ENCODE results near the gene TMEM74B. TPM values are rescaled to one million over a fixed set of nuclear protein-coding genes. Genes with fewer than 3 reads are reported as not detected.

The TMEM74B gene
- total RNA-seq, 2 donors from 2014 or later, result not detected

DNA sequence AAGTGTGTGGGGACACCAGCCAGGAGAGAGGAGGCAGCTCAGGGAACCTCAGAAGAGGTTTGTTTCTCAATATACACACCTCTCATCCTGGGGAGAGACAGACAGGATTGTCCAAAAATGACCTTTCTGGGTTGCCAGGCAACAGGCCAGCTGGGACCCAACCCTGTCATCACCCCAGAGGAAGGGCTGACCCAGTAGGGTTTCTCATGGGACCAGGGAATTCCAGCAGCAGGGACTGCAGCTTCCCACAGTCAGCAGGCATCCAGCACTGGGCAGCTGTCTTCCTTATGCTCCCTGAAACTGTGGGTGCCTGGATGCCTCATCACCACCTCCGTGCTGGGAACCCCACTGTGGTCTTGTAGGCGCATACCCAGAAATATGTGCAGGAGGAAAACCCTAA is 19.8 kb upstream of the TMEM74B start:
- intact Hi-C loops (cut with DNase I), result no loop called here
- 81 to 95% methylated on average over 2 of the region's 2 CpGs for WGBS, 2 donors
- Histone ChIP-seq H3K4me3 (no peak overlapping the region), H3K27me3 (no peaks in the 10 kb centered on the region), H3K9me3 (no peaks in the 10 kb centered on the region), H3K4me1 (no peaks in the 10 kb centered on the region), H3K36me3 (replicated peaks in 1 of 2; ENCODE audit: insufficient read depth in 1 of 2, low read depth in 2 of 2) (no peaks in the 10 kb centered on the region), H3K27ac (no peak overlapping the region)
- TF ChIP-seq, protein P1, sequence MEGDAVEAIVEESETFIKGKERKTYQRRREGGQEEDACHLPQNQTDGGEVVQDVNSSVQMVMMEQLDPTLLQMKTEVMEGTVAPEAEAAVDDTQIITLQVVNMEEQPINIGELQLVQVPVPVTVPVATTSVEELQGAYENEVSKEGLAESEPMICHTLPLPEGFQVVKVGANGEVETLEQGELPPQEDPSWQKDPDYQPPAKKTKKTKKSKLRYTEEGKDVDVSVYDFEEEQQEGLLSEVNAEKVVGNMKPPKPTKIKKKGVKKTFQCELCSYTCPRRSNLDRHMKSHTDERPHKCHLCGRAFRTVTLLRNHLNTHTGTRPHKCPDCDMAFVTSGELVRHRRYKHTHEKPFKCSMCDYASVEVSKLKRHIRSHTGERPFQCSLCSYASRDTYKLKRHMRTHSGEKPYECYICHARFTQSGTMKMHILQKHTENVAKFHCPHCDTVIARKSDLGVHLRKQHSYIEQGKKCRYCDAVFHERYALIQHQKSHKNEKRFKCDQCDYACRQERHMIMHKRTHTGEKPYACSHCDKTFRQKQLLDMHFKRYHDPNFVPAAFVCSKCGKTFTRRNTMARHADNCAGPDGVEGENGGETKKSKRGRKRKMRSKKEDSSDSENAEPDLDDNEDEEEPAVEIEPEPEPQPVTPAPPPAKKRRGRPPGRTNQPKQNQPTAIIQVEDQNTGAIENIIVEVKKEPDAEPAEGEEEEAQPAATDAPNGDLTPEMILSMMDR (IDR thresholded peaks at IDR 0.05), result no peak
- no peak for TF ChIP-seq POLR2A (IDR thresholded peaks at IDR 0.05)
- no peak for DNase-seq
- ATAC-seq, result no peak

DNA sequence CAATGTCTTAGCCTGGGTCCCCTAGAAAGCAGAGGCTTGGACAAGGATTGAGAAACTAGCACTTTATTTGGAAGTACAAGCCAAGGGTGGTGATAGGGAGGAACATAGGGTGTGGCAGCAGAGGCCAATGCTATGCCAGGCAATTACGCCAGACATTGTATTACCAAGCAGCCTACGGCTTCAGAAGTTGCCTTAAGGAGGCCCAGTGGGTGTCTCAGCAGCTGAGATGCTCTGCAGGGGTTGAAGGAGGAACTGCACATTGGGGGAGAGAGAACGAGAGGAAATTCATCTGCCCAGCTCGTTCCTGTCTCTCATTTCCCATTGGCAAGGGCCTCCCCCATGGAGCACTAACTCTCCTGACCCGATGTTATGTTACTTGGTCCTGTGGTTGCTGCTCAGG is 19.3 kb upstream of the TMEM74B start:
- Histone ChIP-seq H3K27me3 (no peaks in the 10 kb centered on the region), H3K27ac (no peak overlapping the region), H3K4me1 (no peaks in the 10 kb centered on the region), H3K4me3 (no peak overlapping the region), H3K36me3 (replicated peaks in 1 of 2; ENCODE audit: insufficient read depth in 1 of 2, low read depth in 2 of 2) (no peaks in the 10 kb centered on the region), H3K9me3 (no peaks in the 10 kb centered on the region)
- WGBS, 2 donors, result 66 to 68% methylated on average over 5 of the region's 5 CpGs
- no peak for TF ChIP-seq POLR2A (IDR thresholded peaks at IDR 0.05)
- TF ChIP-seq, protein P1 (IDR thresholded peaks at IDR 0.05), result no peak
- ATAC-seq (no peak), DNase-seq (no peak)
- intact Hi-C loops (cut with DNase I), result no loop called here

DNA sequence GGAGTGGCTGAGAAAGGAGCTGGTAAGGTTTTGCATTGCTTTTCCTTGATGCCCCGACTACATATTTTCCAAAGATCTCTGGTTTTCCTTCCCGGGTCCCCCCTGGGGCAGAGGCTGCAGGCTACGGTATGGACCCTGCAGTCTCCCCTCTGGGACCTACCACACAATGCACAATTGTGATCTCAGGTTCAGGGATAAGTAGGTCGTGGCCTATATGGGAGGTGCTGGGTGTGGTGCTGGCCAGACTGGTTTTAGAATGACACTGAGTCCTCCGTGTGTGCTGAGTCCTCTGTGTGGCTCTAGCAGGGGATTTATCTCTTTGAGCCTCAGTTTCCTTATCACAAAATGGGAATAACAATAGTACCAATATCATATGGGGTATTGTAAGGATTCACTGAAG is 18.8 kb upstream of the TMEM74B start:
- ATAC-seq (no peak), DNase-seq (no peak)
- H3K4me3 ChIP-seq, result no peak overlapping the region
- no peak overlapping the region for H3K27ac ChIP-seq
- TF ChIP-seq POLR2A (IDR thresholded peaks at IDR 0.05), result no peak
- TF ChIP-seq, protein P1 (IDR thresholded peaks at IDR 0.05), result no peak
- no peaks in the 10 kb centered on the region for H3K36me3 ChIP-seq (replicated peaks in 1 of 2; ENCODE audit: insufficient read depth in 1 of 2, low read depth in 2 of 2)
- intact Hi-C loops (cut with DNase I), result no loop called here
- H3K9me3 ChIP-seq, result no peaks in the 10 kb centered on the region
- no peaks in the 10 kb centered on the region for H3K4me1 ChIP-seq
- H3K27me3 ChIP-seq, result no peaks in the 10 kb centered on the region
- 31 to 45% methylated on average over 5 of the region's 5 CpGs for WGBS, 2 donors

- H3K4me3 ChIP-seq, result no peak within 1 kb of the TSS
- no peaks in the 10 kb centered on the region for H3K4me1 ChIP-seq
- no peaks in the 10 kb centered on the region for H3K36me3 ChIP-seq (replicated peaks in 1 of 2; ENCODE audit: insufficient read depth in 1 of 2, low read depth in 2 of 2)
- intact Hi-C loops (cut with DNase I), result no loop called here
- ATAC-seq (no peak), DNase-seq (no peak)
- no peaks in the 10 kb centered on the region for H3K9me3 ChIP-seq
- no peak within 1 kb of the TSS for H3K27ac ChIP-seq
- no peaks in the 10 kb centered on the region for H3K27me3 ChIP-seq
- WGBS, 2 donors, result 54 to 56% methylated on average over 5 of the region's 5 CpGs
- no peak for TF ChIP-seq POLR2A (IDR thresholded peaks at IDR 0.05)
- TF ChIP-seq, protein P1 (IDR thresholded peaks at IDR 0.05), result no peak
These were observed 18.2 kb upstream of the TMEM74B start, which contains the start of gene C20orf202 for GRCh38 chr20:1202762-1203504. Gene C20orf202, plus strand, starts transcription at chr20:1203454. Its CDS starts 132 bp downstream, at chr20:1203586.

DNA sequence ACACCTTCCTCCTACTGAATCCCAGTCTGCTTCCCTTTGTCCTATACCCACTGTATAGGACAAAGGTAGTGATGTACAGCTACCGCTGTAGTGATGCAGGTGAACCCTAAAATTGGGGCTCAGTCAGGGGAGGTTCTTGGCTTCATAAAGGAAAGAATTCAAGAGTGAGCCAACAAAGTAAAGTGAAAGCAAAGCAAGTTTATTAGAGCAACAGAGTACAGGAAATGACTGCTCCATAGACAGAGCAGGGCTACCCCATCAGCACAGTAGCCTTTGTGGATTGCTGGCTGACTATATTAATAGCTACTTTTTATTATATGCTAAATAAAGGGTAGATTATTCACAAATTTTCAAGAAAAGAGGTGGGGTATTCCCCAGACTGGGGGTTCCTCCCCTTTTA is 15.2 kb upstream of the TMEM74B start:
- Histone ChIP-seq H3K36me3 (replicated peaks in 1 of 2; ENCODE audit: insufficient read depth in 1 of 2, low read depth in 2 of 2) (no peaks in the 10 kb centered on the region), H3K4me1 (no peaks in the 10 kb centered on the region), H3K27ac (no peak overlapping the region), H3K9me3 (no peaks in the 10 kb centered on the region), H3K4me3 (no peak overlapping the region), H3K27me3 (no peaks in the 10 kb centered on the region)
- DNase-seq (no peak), ATAC-seq (no peak)
- WGBS, 2 donors, result 100% methylated on average over 1 of the region's 1 CpG
- intact Hi-C loops (cut with DNase I), result no loop called here
- no peak for TF ChIP-seq POLR2A (IDR thresholded peaks at IDR 0.05)
- TF ChIP-seq, protein P1 (IDR thresholded peaks at IDR 0.05), result no peak
